Left ventricle myocardium inferior (tissue), 1 donor: Measurements from ENCODE around the gene DCLK1. TPM values are rescaled to one million over a fixed set of nuclear protein-coding genes. Genes with fewer than 3 reads are reported as not detected.
A peak's percentile ranks its signal among the peaks of the same experiment; 100 is the strongest.

ENCODE experiments used
- DNase-seq: peaks from one replicate; pipeline ENCODE4 v3.0.0-alpha.2; 2020
- H3K27ac ChIP-seq: fragments of 200-600 bp; replicated peaks from 2 replicates; pipeline ENCODE4 v1.8.0; 2021
- H3K27me3 ChIP-seq: fragments of 200-600 bp; 2 replicates; pipeline ENCODE4 v1.8.0; 2021; ENCODE audit warnings: low read depth
- H3K36me3 ChIP-seq: fragments of 200-600 bp; 2 replicates; pipeline ENCODE4 v1.8.0; 2021
- H3K4me1 ChIP-seq: fragments of 200-600 bp; 2 replicates; pipeline ENCODE4 v1.8.0; 2021
- H3K4me3 ChIP-seq: fragments of 200-600 bp; 2 replicates; pipeline ENCODE4 v1.8.0; 2021; ENCODE audit warnings: mild to moderate bottlenecking, moderate library complexity
- H3K9me3 ChIP-seq: fragments of 200-600 bp; replicated peaks from 2 replicates; pipeline ENCODE4 v1.8.0; 2021
- CTCF ChIP-seq: fragments of 200-600 bp; IDR thresholded peaks from 2 replicates; pipeline ENCODE4 v1.8.0; 2021; ENCODE audit warnings: antibody characterized with exemption, mild to moderate bottlenecking, borderline replicate concordance
- intact Hi-C: fragments of 100-400 bp; cut with micrococcal nuclease; formaldehyde crosslinking; loops from one replicate; pipeline ENCODE4 v1.11.0; 2022
- total RNA-seq: library from RNA; stranded (reverse); fragmentation: NEBNext Ultra II Directional; extraction: Animal tissue kit (Norgen Biotek cat#: 25700); gene quantifications from one replicate; pipeline ENCODE4 v1.2.1, GENCODE V29; 2021
- donor health status: DM: no; HTN: yes; CAD: no; lungs with severe emphysema.

DCLK1 gene
- total RNA-seq, 1 donor from 2014 or later = 8.4 TPM

- no peaks in the 10 kb centered on the region for H3K27me3 ChIP-seq
- no peak for TF ChIP-seq CTCF
- intact Hi-C loops = loop anchor here (10.0 kb wide), 1 partner anchor 147 kb away; no protein-coding TSS in a partner anchor
- no peak overlapping the region for H3K4me3 ChIP-seq
- no peaks in the 10 kb centered on the region for H3K4me1 ChIP-seq
- DNase-seq = no peak
- no peaks in the 10 kb centered on the region for H3K9me3 ChIP-seq
- no peaks in the 10 kb centered on the region for H3K36me3 ChIP-seq
- no peak overlapping the region for H3K27ac ChIP-seq
Measured at GRCh38 chr13:35781036-35782000, 349.9 kb downstream of the DCLK1 start.

GRCh38 chr13:35780613-35781012 lies 350.6 kb downstream of the DCLK1 start:
- intact Hi-C loops = loop anchor here (10.0 kb wide), 1 partner anchor 146 kb away; no protein-coding TSS in a partner anchor
- Histone ChIP-seq H3K4me1 (no peaks in the 10 kb centered on the region), H3K27ac (no peak overlapping the region), H3K36me3 (no peaks in the 10 kb centered on the region), H3K9me3 (no peaks in the 10 kb centered on the region), H3K4me3 (no peak overlapping the region), H3K27me3 (no peaks in the 10 kb centered on the region)
- no peak for TF ChIP-seq CTCF
- no peak for DNase-seq

- DNase-seq = no peak
- Histone ChIP-seq H3K36me3 (no peaks in the 10 kb centered on the region), H3K27ac (no peak overlapping the region), H3K4me1 (peaks cover 13% of the 10 kb centered on the region), H3K27me3 (no peaks in the 10 kb centered on the region), H3K4me3 (no peak overlapping the region), H3K9me3 (no peaks in the 10 kb centered on the region)
- intact Hi-C loops = no loop called here
- TF ChIP-seq CTCF = no peak
Measured at GRCh38 chr13:35771898-35772297, 359.3 kb downstream of the DCLK1 start.

GRCh38 chr13:35770756-35771297 lies 360.4 kb downstream of the DCLK1 start:
- peak overlapping the region; percentile 11 for H3K27ac ChIP-seq
- H3K27me3 ChIP-seq = no peaks in the 10 kb centered on the region
- peaks cover 13% of the 10 kb centered on the region for H3K4me1 ChIP-seq
- no peak overlapping the region for H3K4me3 ChIP-seq
- H3K9me3 ChIP-seq = no peaks in the 10 kb centered on the region
- intact Hi-C loops = no loop called here
- TF ChIP-seq CTCF = no peak
- H3K36me3 ChIP-seq = no peaks in the 10 kb centered on the region
- no peak for DNase-seq

GRCh38 chr13:35769812-35770211 lies 361.4 kb downstream of the DCLK1 start:
- no peak overlapping the region for H3K27ac ChIP-seq
- DNase-seq = no peak
- intact Hi-C loops = no loop called here

More at GRCh38 chr13:35769812-35770211, 361.4 kb downstream of the DCLK1 start:
- Histone ChIP-seq H3K4me3 (no peak overlapping the region), H3K27me3 (no peaks in the 10 kb centered on the region), H3K4me1 (peaks cover 13% of the 10 kb centered on the region), H3K36me3 (no peaks in the 10 kb centered on the region), H3K9me3 (no peaks in the 10 kb centered on the region)
- no peak for TF ChIP-seq CTCF
